ENCODE measurements around the gene REEP6. TPM values are rescaled to one million over a fixed set of nuclear protein-coding genes. Genes with fewer than 3 reads are reported as not detected.

The REEP6 gene
- total RNA-seq, 1 donor from 2014 or later = 1.2 TPM

- Histone ChIP-seq H3K9me3 (no peaks in the 10 kb centered on the region), H3K27me3 (no peaks in the 10 kb centered on the region), H3K36me3 (no peaks in the 10 kb centered on the region), H3K27ac (no peak overlapping the region), H3K4me3 (peak overlapping the region; percentile 60), H3K4me1 (peaks cover 11% of the 10 kb centered on the region)
- DNase-seq = no peak
- intact Hi-C loops (cut with DNase I) = no loop called here
- TF ChIP-seq CTCF (IDR thresholded peaks at IDR 0.05) = no peak
- ATAC-seq = no peak
Measured at GRCh38 chr19:1491849-1492170, 829 bp downstream of the REEP6 start.

GRCh38 chr19:1492474-1493006 is 1.6 kb downstream of the REEP6 start:
- Histone ChIP-seq H3K27ac (no peak overlapping the region), H3K9me3 (no peaks in the 10 kb centered on the region), H3K4me1 (peaks cover 11% of the 10 kb centered on the region), H3K36me3 (no peaks in the 10 kb centered on the region), H3K4me3 (no peak overlapping the region), H3K27me3 (peaks cover 7% of the 10 kb centered on the region)
- TF ChIP-seq CTCF (IDR thresholded peaks at IDR 0.05) = no peak
- ATAC-seq = no peak
- DNase-seq = no peak
- intact Hi-C loops (cut with DNase I) = no loop called here

GRCh38 chr19:1494115-1494815 is 3.3 kb downstream of the REEP6 start:
- TF ChIP-seq CTCF (IDR thresholded peaks at IDR 0.05) = no peak
- H3K4me3 ChIP-seq = no peak overlapping the region
- intact Hi-C loops (cut with DNase I) = no loop called here
- H3K36me3 ChIP-seq = no peaks in the 10 kb centered on the region
- ATAC-seq (no peak), DNase-seq (no peak)
- peaks cover 14% of the 10 kb centered on the region for H3K27me3 ChIP-seq
- H3K4me1 ChIP-seq = peaks cover 11% of the 10 kb centered on the region
- H3K9me3 ChIP-seq = no peaks in the 10 kb centered on the region
- H3K27ac ChIP-seq = no peak overlapping the region

GRCh38 chr19:1495051-1495798 is 4.2 kb downstream of the REEP6 start:
- TF ChIP-seq CTCF (IDR thresholded peaks at IDR 0.05) = no peak
- H3K27ac ChIP-seq = no peak overlapping the region
- intact Hi-C loops (cut with DNase I) = no loop called here
- H3K27me3 ChIP-seq = peaks cover 14% of the 10 kb centered on the region
- no peak overlapping the region for H3K4me3 ChIP-seq
- H3K9me3 ChIP-seq = no peaks in the 10 kb centered on the region
- no peak for ATAC-seq
- peaks cover 5% of the 10 kb centered on the region for H3K4me1 ChIP-seq
- DNase-seq = no peak
- H3K36me3 ChIP-seq = no peaks in the 10 kb centered on the region

GRCh38 chr19:1495799-1496713 is 5.1 kb downstream of the REEP6 start:
- H3K27me3 ChIP-seq = peaks cover 14% of the 10 kb centered on the region
- TF ChIP-seq CTCF (IDR thresholded peaks at IDR 0.05) = no peak
- peaks cover 5% of the 10 kb centered on the region for H3K4me1 ChIP-seq
- H3K36me3 ChIP-seq = no peaks in the 10 kb centered on the region
- intact Hi-C loops (cut with DNase I) = no loop called here
- no peaks in the 10 kb centered on the region for H3K9me3 ChIP-seq
- H3K27ac ChIP-seq = no peak overlapping the region
- peak; percentile 49 for ATAC-seq
- no peak overlapping the region for H3K4me3 ChIP-seq
- DNase-seq = no peak
